PC-3 (cell line): ENCODE data around the gene HSF2. TPM values are rescaled to one million over a fixed set of nuclear protein-coding genes. Genes with fewer than 3 reads are reported as not detected.

Experiments used
- ATAC-seq: fragments of 200-7000 bp; cut with Tn5 transposase; 2 replicates; pipeline ENCODE4 v1.9.1; 2020; ENCODE audit warnings: mild to moderate bottlenecking, moderate library complexity
- BruUV-seq: library from RNA; stranded (reverse); fragments of 400-500 nt; replicated peaks from 2 replicates; lab custom pipeline; 2021; lab: Mats Ljungman, UMichigan
- CTCF ChIA-PET: fragments of 300-600 bp; sonication (Branson Sonifier 250); formaldehyde crosslinking; loops from one replicate; lab custom pipeline; 2022; ENCODE audit warnings: antibody characterized with exemption; lab: Charles Lee
- POLR2A ChIA-PET: fragments of 300-600 bp; sonication (Branson Sonifier 250); formaldehyde crosslinking; loops from one replicate; lab custom pipeline; 2022; ENCODE audit warnings: antibody characterized with exemption; ENCODE audit not compliant: unreplicated experiment; lab: Charles Lee
- DNase-seq: peaks from one replicate; pipeline ENCODE4 v3.0.0-alpha.2; 2015
- H2AFZ ChIP-seq: fragments of 300-600 bp; sonication (generic); 2 replicates; pipeline ENCODE4 v1.6.0; 2016; ENCODE audit warnings: antibody characterized with exemption, low read length
- H3F3A ChIP-seq: fragments of 300-600 bp; sonication (generic); one replicate; pipeline ENCODE4 v1.6.0; 2017; ENCODE audit warnings: antibody characterized with exemption, low read length, control low read depth, mild to moderate bottlenecking; ENCODE audit not compliant: unreplicated experiment
- H3K27ac ChIP-seq: fragments of 300-600 bp; sonication (generic); 2 replicates; pipeline ENCODE4 v1.5.1; 2016; ENCODE audit warnings: mild to moderate bottlenecking, low read length
- H3K27me3 ChIP-seq: fragments of 300-600 bp; sonication (generic); 2 replicates; pipeline ENCODE4 v1.6.1; 2016; ENCODE audit warnings: low read length, mixed read lengths
- H3K36me3 ChIP-seq: fragments of 300-600 bp; sonication (generic); 2 replicates; pipeline ENCODE4 v1.6.1; 2016; ENCODE audit warnings: low read depth, mixed run types, low read length, mixed read lengths
- H3K4me1 ChIP-seq: fragments of 300-600 bp; sonication (generic); 2 replicates; pipeline ENCODE4 v1.5.1; 2016; ENCODE audit warnings: low read length; ENCODE audit not compliant: insufficient read depth
- H3K4me2 ChIP-seq: fragments of 300-600 bp; sonication (generic); 2 replicates; pipeline ENCODE4 v1.6.0; 2016; ENCODE audit warnings: low read length
- H3K4me3 ChIP-seq: fragments of 300-600 bp; sonication (generic); 2 replicates; pipeline ENCODE4 v1.5.1; 2016; ENCODE audit warnings: mild to moderate bottlenecking, low read length, mixed read lengths
- H3K79me2 ChIP-seq: fragments of 300-600 bp; sonication (generic); 2 replicates; pipeline ENCODE4 v1.6.1; 2017; ENCODE audit warnings: low read length, mixed read lengths
- H3K9ac ChIP-seq: fragments of 300-600 bp; sonication (generic); 2 replicates; pipeline ENCODE4 v1.6.0; 2016; ENCODE audit warnings: mild to moderate bottlenecking, low read length
- H3K9me2 ChIP-seq: fragments of 300-600 bp; sonication (generic); replicated peaks from 2 replicates; pipeline ENCODE4 v1.6.1; 2016; ENCODE audit warnings: mixed run types, low read length, mixed read lengths
- H3K9me3 ChIP-seq: fragments of 300-600 bp; sonication (generic); 2 replicates; pipeline ENCODE4 v1.6.1; 2016; ENCODE audit warnings: low read length, mixed read lengths
- H4K20me1 ChIP-seq: fragments of 300-600 bp; sonication (generic); 2 replicates; pipeline ENCODE4 v1.6.1; 2016; ENCODE audit warnings: low read length, mixed read lengths
- CTCF ChIP-seq: fragments of 300-600 bp; sonication (generic); conservative IDR thresholded peaks from 2 replicates; pipeline ENCODE4 v1.5.1; 2017; ENCODE audit warnings: antibody characterized with exemption, low read depth, mild to moderate bottlenecking, low read length
- EZH2 ChIP-seq: fragments of 300-600 bp; sonication (generic); IDR thresholded peaks from one replicate; pipeline ENCODE4 v1.6.1; 2017; ENCODE audit warnings: antibody characterized with exemption, mild to moderate bottlenecking, low read length; ENCODE audit not compliant: unreplicated experiment
- EZH2phosphoT487 ChIP-seq: fragments of 300-600 bp; sonication (generic); IDR thresholded peaks from 2 replicates; pipeline ENCODE4 v1.6.1; 2018; ENCODE audit warnings: mild to moderate bottlenecking, antibody characterized with exemption, low read length, borderline replicate concordance
- intact Hi-C: fragments of 100-400 bp; cut with micrococcal nuclease; formaldehyde crosslinking; loops from 2 replicates; pipeline ENCODE4 v1.9.0; 2023
- total RNA-seq: library from RNA; depleted of rRNA; stranded (reverse); fragments of >200 nt; gene quantifications from 2 replicates; pipeline ENCODE4 v1.2.3, GENCODE V29; 2014

Gene HSF2
- total RNA-seq, 1 experiment from 2014 or later: 7.3 TPM

GRCh38 chr6:122399055-122399347 is 451 bp upstream of the HSF2 start:
- peaks cover 16% of the 10 kb centered on the region for H3K4me1 ChIP-seq
- no TSS peak for BruUV-seq
- H3F3A ChIP-seq: no peaks in the 10 kb centered on the region
- no peak for DNase-seq
- TF ChIP-seq CTCF: no peak
- TF ChIP-seq EZH2phosphoT487: no peak
- TF ChIP-seq EZH2: no peak
- no peaks in the 10 kb centered on the region for H3K9me3 ChIP-seq
- H4K20me1 ChIP-seq: no peaks in the 10 kb centered on the region
- intact Hi-C loops: loop anchor here (5.0 kb wide), 1 partner anchor 73 kb away; the partner anchor contains the start of gene SERINC1
- no peaks in the 10 kb centered on the region for H3K9me2 ChIP-seq
- peak overlapping the region; percentile 21; the same call in 1 of the 2 replicates for H3K27ac ChIP-seq
- H3K79me2 ChIP-seq: peaks cover 44% of the 10 kb centered on the region
- no peak for ATAC-seq
- peak overlapping the region; percentile 37 for H3K4me3 ChIP-seq
- H3K27me3 ChIP-seq: no peaks in the 10 kb centered on the region
- H3K36me3 ChIP-seq: no peaks in the 10 kb centered on the region
- POLR2A ChIA-PET: no interaction called here
- H3K9ac ChIP-seq: no peak overlapping the region
- peak overlapping the region; percentile 77 for H3K4me2 ChIP-seq
- CTCF ChIA-PET: interaction anchor here (0.6 kb wide), 1 partner anchor 474 kb away, joined by 4 read pairs; no protein-coding TSS in a partner anchor
- H2AFZ ChIP-seq: peak overlapping the region; percentile 70

- Histone ChIP-seq H3K9me3 (no peaks in the 10 kb centered on the region), H3K4me1 (peaks cover 16% of the 10 kb centered on the region), H3K27me3 (no peaks in the 10 kb centered on the region), H3K9ac (peak overlapping the region; percentile 88), H2AFZ (peak overlapping the region; percentile 99), H3K79me2 (peaks cover 54% of the 10 kb centered on the region), H3K36me3 (no peaks in the 10 kb centered on the region), H3K4me2 (peak overlapping the region; percentile 75), H4K20me1 (no peaks in the 10 kb centered on the region), H3K4me3 (peak overlapping the region; percentile 94), H3K9me2 (no peaks in the 10 kb centered on the region), H3F3A (no peaks in the 10 kb centered on the region), H3K27ac (no peak overlapping the region)
- no TSS peak for BruUV-seq
- CTCF ChIA-PET: no interaction called here
- POLR2A ChIA-PET: no interaction called here
- ATAC-seq: peak; percentile 21; the same call in 1 of the 2 replicates
- intact Hi-C loops: no loop called here
- TF ChIP-seq EZH2 (no peak), EZH2phosphoT487 (no peak), CTCF (no peak)
- DNase-seq: no peak
Measured at GRCh38 chr6:122400121-122400450, 634 bp downstream of the HSF2 start.

- intact Hi-C loops: no loop called here
Measured at GRCh38 chr6:122400462-122401089, 1.1 kb downstream of the HSF2 start.

More at GRCh38 chr6:122400462-122401089, 1.1 kb downstream of the HSF2 start:
- Histone ChIP-seq H4K20me1 (no peaks in the 10 kb centered on the region), H3K4me2 (peak overlapping the region; percentile 75), H3K9me3 (no peaks in the 10 kb centered on the region), H3K27ac (no peak overlapping the region), H3F3A (no peaks in the 10 kb centered on the region), H3K79me2 (peaks cover 58% of the 10 kb centered on the region), H3K27me3 (no peaks in the 10 kb centered on the region), H3K4me1 (peaks cover 16% of the 10 kb centered on the region), H2AFZ (peak overlapping the region; percentile 99; the same call in 1 of the 2 replicates), H3K4me3 (peak overlapping the region; percentile 94), H3K36me3 (no peaks in the 10 kb centered on the region), H3K9ac (peak overlapping the region; percentile 88), H3K9me2 (no peaks in the 10 kb centered on the region)
- ChIA-PET CTCF (no interaction called here), POLR2A (no interaction called here)
- BruUV-seq: TSS peak; percentile 53
- DNase-seq (no peak), ATAC-seq (no peak)
- TF ChIP-seq EZH2phosphoT487 (no peak), CTCF (no peak), EZH2 (no peak)
